Hepatocyte (in vitro differentiated cells): ENCODE results near the gene EIF1AX. TPM values are rescaled to one million over a fixed set of nuclear protein-coding genes. Genes with fewer than 3 reads are reported as not detected.
A peak's percentile ranks its signal among the peaks of the same experiment; 100 is the strongest.

Experiments used
- DNase-seq: peaks from one replicate; pipeline ENCODE4 v3.0.0-alpha.2; 2016; ENCODE audit warnings: low spot score
- H2AFZ ChIP-seq: fragments of 200-600 bp; sonication (generic); 2 replicates; pipeline ENCODE4 v1.6.0; 2016; ENCODE audit warnings: antibody characterized with exemption, mild to moderate bottlenecking
- H3K27ac ChIP-seq: fragments of 200-600 bp; sonication (generic); 2 replicates; pipeline ENCODE4 v1.5.1; 2016; ENCODE audit warnings: mild to moderate bottlenecking
- H3K27me3 ChIP-seq: fragments of 200-600 bp; sonication (generic); 2 replicates; pipeline ENCODE4 v1.6.1; 2016
- H3K36me3 ChIP-seq: fragments of 200-600 bp; sonication (generic); replicated peaks from 2 replicates; pipeline ENCODE4 v1.5.1; 2016; ENCODE audit warnings: low read depth; ENCODE audit not compliant: insufficient read depth
- H3K4me1 ChIP-seq: fragments of 200-600 bp; sonication (generic); 2 replicates; pipeline ENCODE4 v1.5.1; 2016; ENCODE audit warnings: mild to moderate bottlenecking, moderate library complexity; ENCODE audit not compliant: insufficient read depth
- H3K4me2 ChIP-seq: fragments of 200-600 bp; sonication (generic); 2 replicates; pipeline ENCODE4 v1.6.0; 2016
- H3K4me3 ChIP-seq: fragments of 200-600 bp; sonication (generic); 2 replicates; pipeline ENCODE4 v1.5.1; 2016; ENCODE audit warnings: mild to moderate bottlenecking
- H3K79me2 ChIP-seq: fragments of 200-600 bp; sonication (generic); 2 replicates; pipeline ENCODE4 v1.6.0; 2017; ENCODE audit warnings: mild to moderate bottlenecking
- H3K9me2 ChIP-seq: fragments of 200-600 bp; sonication (generic); replicated peaks from 2 replicates; pipeline ENCODE4 v1.6.0; 2017; ENCODE audit warnings: mild to moderate bottlenecking; ENCODE audit not compliant: insufficient read depth
- H3K9me3 ChIP-seq: fragments of 200-600 bp; sonication (generic); 2 replicates; pipeline ENCODE4 v1.5.1; 2016; ENCODE audit warnings: low read depth, mild to moderate bottlenecking
- H4K20me1 ChIP-seq: fragments of 200-600 bp; sonication (generic); 2 replicates; pipeline ENCODE4 v1.6.0; 2016; ENCODE audit warnings: mild to moderate bottlenecking; ENCODE audit not compliant: insufficient read depth, poor library complexity, severe bottlenecking
- CTCF ChIP-seq: fragments of 200-600 bp; sonication (generic); IDR thresholded peaks from 2 replicates; pipeline ENCODE4 v1.5.1; 2016; ENCODE audit warnings: antibody characterized with exemption, mild to moderate bottlenecking; ENCODE audit not compliant: poor library complexity
- EZH2 ChIP-seq: fragments of 200-600 bp; sonication (generic); IDR thresholded peaks from 2 replicates; pipeline ENCODE4 v1.6.1; 2016; ENCODE audit warnings: antibody characterized with exemption, mild to moderate bottlenecking, borderline replicate concordance
- EZH2phosphoT487 ChIP-seq: fragments of 200-600 bp; sonication (generic); IDR thresholded peaks from one replicate; pipeline ENCODE4 v1.6.1; 2018; ENCODE audit warnings: antibody characterized with exemption, mild to moderate bottlenecking, low read depth, moderate library complexity; ENCODE audit not compliant: unreplicated experiment, severe bottlenecking
- WGBS: methylation state at CpG from one replicate; pipeline ENCODE4 v1.1.6; 2016; ENCODE audit warnings: low lambda C conversion rate; ENCODE audit errors: missing lambda C conversion rate; 5-methylcytosine and 5-hydroxymethylcytosine counted together
- polyA plus RNA-seq: library from polyadenylated mRNA; unstranded; fragments of >200 nt; fragmentation: Nextera tagmentation; extraction: Ambion mirVana; gene quantifications from 2 replicates; pipeline ENCODE4 v1.2.1, GENCODE V29; 2016
- total RNA-seq: library from RNA; depleted of rRNA; stranded (reverse); fragments of >200 nt; gene quantifications from 2 replicates; pipeline ENCODE4 v1.2.3, GENCODE V29; 2014

The EIF1AX gene
- total RNA-seq: 50.8 and 55.5 TPM in 2 replicates
- polyA plus RNA-seq: 47.9 and 48.5 TPM in 2 replicates

- H3K27ac ChIP-seq: peak within 1 kb of the TSS; percentile 96
- peak within 1 kb of the TSS; percentile 77 for H3K4me2 ChIP-seq
- peaks cover 16% of the 10 kb centered on the region for H4K20me1 ChIP-seq
- no peaks in the 10 kb centered on the region for H3K9me2 ChIP-seq
- no peaks in the 10 kb centered on the region for H3K36me3 ChIP-seq
- no peaks in the 10 kb centered on the region for H3K27me3 ChIP-seq
- peak within 1 kb of the TSS; percentile 64 for H3K4me3 ChIP-seq
- peak; percentile 96 for DNase-seq
- H2AFZ ChIP-seq: no peak within 1 kb of the TSS
- H3K4me1 ChIP-seq: no peaks in the 10 kb centered on the region
- no peaks in the 10 kb centered on the region for H3K9me3 ChIP-seq
- peaks cover 37% of the 10 kb centered on the region for H3K79me2 ChIP-seq
- no peak for TF ChIP-seq EZH2
- no peak for TF ChIP-seq CTCF
- TF ChIP-seq EZH2phosphoT487: no peak
- WGBS: 36% methylated on average over 81 of the region's 82 CpGs
Observed at GRCh38 chrX:20141281-20142220, at the start of gene EIF1AX. Gene EIF1AX (minus strand): TSS chrX:20141838. CDS start chrX:20141640, 198 bp downstream.

GRCh38 chrX:20189171-20189570 lies 47.5 kb upstream of the EIF1AX start:
- no peaks in the 10 kb centered on the region for H3K9me3 ChIP-seq
- no peak overlapping the region for H3K4me3 ChIP-seq
- no peaks in the 10 kb centered on the region for H3K27me3 ChIP-seq
- H3K9me2 ChIP-seq: no peaks in the 10 kb centered on the region
- no peaks in the 10 kb centered on the region for H3K4me1 ChIP-seq
- H2AFZ ChIP-seq: no peak overlapping the region
- no peaks in the 10 kb centered on the region for H3K36me3 ChIP-seq
- no peaks in the 10 kb centered on the region for H3K79me2 ChIP-seq
- H3K27ac ChIP-seq: no peak overlapping the region
- no peak for TF ChIP-seq EZH2
- TF ChIP-seq EZH2phosphoT487: no peak
- no peak for TF ChIP-seq CTCF
- no peaks in the 10 kb centered on the region for H4K20me1 ChIP-seq
- no peak for DNase-seq
- H3K4me2 ChIP-seq: no peak overlapping the region

- no peak for TF ChIP-seq CTCF
- no peak for TF ChIP-seq EZH2
- TF ChIP-seq EZH2phosphoT487: no peak
- 56% methylated on average over 3 of the region's 3 CpGs for WGBS
- H3K79me2 ChIP-seq: no peaks in the 10 kb centered on the region
- H3K9me2 ChIP-seq: no peaks in the 10 kb centered on the region
- H3K4me2 ChIP-seq: no peak overlapping the region
- H3K9me3 ChIP-seq: no peaks in the 10 kb centered on the region
- no peak overlapping the region for H3K27ac ChIP-seq
- no peaks in the 10 kb centered on the region for H3K4me1 ChIP-seq
- no peak for DNase-seq
- H3K4me3 ChIP-seq: no peak overlapping the region
- H3K36me3 ChIP-seq: no peaks in the 10 kb centered on the region
- H2AFZ ChIP-seq: no peak overlapping the region
- H3K27me3 ChIP-seq: no peaks in the 10 kb centered on the region
- no peaks in the 10 kb centered on the region for H4K20me1 ChIP-seq
Observed at GRCh38 chrX:20181598-20182329, 40.1 kb upstream of the EIF1AX start.
